Measurements from ENCODE around the gene FPR1.

FPR1 gene

DNA sequence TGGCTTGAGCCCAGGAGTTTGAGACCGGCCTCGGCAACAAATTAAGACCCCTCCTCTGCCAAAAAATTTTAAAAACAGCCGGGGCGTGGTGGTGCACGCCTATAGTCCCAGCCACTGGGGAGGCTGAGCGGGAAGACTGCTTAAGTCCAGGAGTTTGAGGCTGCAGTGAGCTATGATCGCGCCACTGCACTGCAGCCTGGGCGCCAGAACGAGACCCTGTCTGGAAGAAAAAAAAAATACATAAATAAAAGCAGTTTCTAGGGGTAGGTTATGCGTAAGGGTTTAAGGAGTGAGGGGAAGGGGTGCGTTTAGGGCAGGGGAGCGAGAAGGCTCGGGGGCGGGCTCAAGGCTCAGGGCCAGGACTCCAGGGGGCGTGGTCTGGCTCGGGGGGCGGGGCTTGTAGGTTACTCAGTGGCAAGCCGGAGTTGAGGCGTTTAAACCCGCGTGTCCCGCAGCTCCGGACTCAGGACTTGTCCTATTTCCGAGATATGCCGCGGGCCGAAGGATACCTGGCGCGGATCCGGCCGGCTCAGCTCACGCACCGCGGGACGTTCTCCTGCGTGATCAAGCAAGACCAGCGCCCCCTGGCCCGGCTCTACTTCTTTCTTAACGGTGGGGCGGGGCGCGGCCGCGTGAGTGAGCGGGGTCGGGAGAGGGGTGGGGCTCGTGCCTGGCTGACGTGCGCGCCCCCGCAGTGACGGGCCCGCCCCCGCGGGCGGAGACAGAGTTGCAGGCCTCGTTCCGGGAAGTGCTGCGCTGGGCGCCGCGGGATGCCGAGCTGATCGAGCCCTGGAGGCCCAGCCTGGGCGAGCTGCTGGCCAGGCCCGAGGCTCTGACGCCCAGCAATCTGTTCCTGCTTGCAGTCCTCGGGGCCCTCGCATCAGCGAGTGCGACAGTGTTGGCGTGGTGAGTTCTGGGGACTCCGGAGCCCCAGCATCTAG lies 47.8 kb downstream of the FPR1 start:
- DNase-seq, result peak; percentile 91 to 98

GRCh38 chr19:51702825-51703574 lies 48.7 kb downstream of the FPR1 start:
- DNase-seq, result peak in 1 of 2 experiments; percentile 55

DNA sequence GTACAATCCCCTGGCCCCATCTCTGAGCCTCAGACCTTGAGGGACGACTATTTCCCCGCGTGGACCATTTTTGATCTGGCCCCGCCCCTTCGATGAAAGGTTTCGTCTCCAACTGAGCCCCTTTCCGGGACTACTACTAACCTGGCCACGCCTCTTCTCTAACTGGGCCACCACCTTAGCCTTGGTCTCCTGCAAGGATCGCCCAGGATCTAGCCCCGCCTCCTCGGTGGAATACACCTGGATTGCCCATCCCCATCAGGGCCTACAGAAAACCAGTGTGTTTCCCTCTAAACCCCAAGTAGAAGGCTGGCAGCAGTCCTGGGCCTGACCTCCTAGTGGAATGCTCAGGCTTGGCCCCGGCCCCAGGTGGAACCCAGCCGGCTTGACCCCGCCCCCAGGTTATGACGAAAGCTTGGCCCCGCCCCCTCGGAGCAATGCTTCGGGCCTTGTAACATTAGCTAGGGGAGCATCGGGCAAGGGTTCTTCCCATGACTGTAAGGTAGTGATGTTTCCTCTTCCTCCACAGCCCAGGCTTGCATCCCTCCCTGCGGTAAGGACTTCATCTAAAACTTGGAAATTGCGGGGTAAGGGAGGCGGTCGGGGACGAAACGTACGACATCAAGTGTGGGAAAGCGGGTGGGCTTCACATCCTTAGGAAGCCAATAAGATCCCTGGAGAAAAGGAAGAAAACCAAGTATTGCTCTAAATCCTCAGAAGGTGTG lies 49.4 kb downstream of the FPR1 start:
- peak; percentile 55 to 84 for DNase-seq

GRCh38 chr19:51701468-51702100 lies 50.1 kb downstream of the FPR1 start:
- DNase-seq, result no peak

DNA sequence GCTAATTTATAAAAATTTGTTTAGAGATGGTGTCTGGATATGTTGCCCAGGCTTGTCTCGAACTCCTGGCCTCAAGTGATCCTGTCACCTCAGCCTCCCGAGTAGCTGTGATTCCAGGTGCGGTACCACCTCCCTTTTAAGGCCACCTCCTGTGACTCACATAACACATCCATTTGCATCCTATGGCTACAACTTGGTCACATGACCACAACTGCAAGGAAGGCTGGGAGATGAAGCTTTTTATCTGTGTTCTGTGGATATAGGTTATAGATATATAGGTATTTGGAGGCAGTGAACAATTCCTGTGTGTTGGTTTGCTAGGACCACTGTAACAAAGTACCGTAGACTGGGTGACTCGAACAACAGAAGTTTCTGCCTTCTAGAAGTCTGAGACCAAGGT lies 52.5 kb downstream of the FPR1 start:
- DNase-seq, result no peak

DNA sequence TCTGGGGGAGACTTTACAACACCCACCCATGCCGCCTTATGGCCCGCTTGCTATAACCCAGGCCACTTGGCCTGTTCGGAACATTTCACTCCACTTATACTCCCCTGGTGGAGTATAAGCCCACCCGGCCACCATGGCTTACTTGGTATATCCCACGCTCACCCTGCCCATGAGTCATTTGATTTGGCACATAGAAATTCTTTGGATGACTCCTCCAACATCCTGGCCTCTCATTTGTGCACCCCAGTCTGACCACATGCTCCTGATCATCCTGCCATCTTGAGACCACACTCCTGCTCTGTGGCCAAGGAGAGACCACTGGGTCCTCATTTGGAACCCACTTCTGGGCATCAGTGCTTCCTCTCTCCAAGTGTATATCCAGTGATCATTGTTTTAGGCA lies 53.4 kb downstream of the FPR1 start:
- no peak for DNase-seq

GRCh38 chr19:51697169-51697776 lies 54.4 kb downstream of the FPR1 start:
- DNase-seq, result no peak

DNA sequence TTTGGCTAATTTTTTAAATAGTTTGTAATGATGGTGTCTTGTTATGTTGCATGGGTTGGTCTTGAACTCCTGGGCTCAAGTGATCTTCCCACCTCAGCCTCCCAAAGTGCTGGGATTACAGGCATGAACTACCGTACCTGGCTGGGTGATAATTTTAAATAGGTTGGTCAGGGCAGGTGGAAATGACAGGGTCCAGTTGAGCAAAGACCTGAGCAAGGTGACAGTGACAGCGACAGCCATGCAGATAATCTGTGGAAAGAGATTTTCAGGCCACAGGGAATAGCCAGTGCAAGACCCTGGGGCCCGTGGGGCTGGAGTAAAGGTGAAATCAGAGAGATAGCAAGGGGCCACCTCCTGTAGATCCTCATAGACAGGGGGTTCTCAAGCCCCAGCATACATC lies 55.1 kb downstream of the FPR1 start:
- DNase-seq, result no peak
